ENCODE data around the gene CRISP3.

CRISP3 gene

GRCh38 chr6:49776444-49776843, 32.3 kb upstream of the CRISP3 start:
- TF ChIP-seq CTCF (IDR thresholded peaks at IDR 0.05; ENCODE audit: low read depth, low read length, missing control alignments) = no peak
- no peak for DNase-seq (ENCODE audit: low read depth)
- no peak overlapping the region for H3K4me3 ChIP-seq (ENCODE audit: low read depth, low read length)
- in situ Hi-C loops (cut with HindIII; ENCODE audit: low sequenced_read_pairs) = no loop called here

GRCh38 chr6:49775043-49775442, 30.9 kb upstream of the CRISP3 start:
- in situ Hi-C loops (cut with HindIII; ENCODE audit: low sequenced_read_pairs) = no loop called here
- H3K4me3 ChIP-seq (ENCODE audit: low read depth, low read length) = no peak overlapping the region
- no peak for TF ChIP-seq CTCF (IDR thresholded peaks at IDR 0.05; ENCODE audit: low read depth, low read length, missing control alignments)
- DNase-seq (ENCODE audit: low read depth) = no peak

GRCh38 chr6:49772285-49772684, 28.1 kb upstream of the CRISP3 start:
- no peak for DNase-seq (ENCODE audit: low read depth)
- H3K4me3 ChIP-seq (ENCODE audit: low read depth, low read length) = no peak overlapping the region
- in situ Hi-C loops (cut with HindIII; ENCODE audit: low sequenced_read_pairs) = no loop called here
- TF ChIP-seq CTCF (IDR thresholded peaks at IDR 0.05; ENCODE audit: low read depth, low read length, missing control alignments) = no peak

GRCh38 chr6:49766762-49767161, 22.6 kb upstream of the CRISP3 start:
- in situ Hi-C loops (cut with HindIII; ENCODE audit: low sequenced_read_pairs) = no loop called here
- no peak for TF ChIP-seq CTCF (IDR thresholded peaks at IDR 0.05; ENCODE audit: low read depth, low read length, missing control alignments)
- H3K4me3 ChIP-seq (ENCODE audit: low read depth, low read length) = no peak overlapping the region
- DNase-seq (ENCODE audit: low read depth) = no peak

- TF ChIP-seq CTCF (IDR thresholded peaks at IDR 0.05; ENCODE audit: low read depth, low read length, missing control alignments) = no peak
- no peak for DNase-seq (ENCODE audit: low read depth)
- in situ Hi-C loops (cut with HindIII; ENCODE audit: low sequenced_read_pairs) = no loop called here
- H3K4me3 ChIP-seq (ENCODE audit: low read depth, low read length) = no peak overlapping the region
Measured at GRCh38 chr6:49764571-49765236, 20.5 kb upstream of the CRISP3 start.

- TF ChIP-seq CTCF (IDR thresholded peaks at IDR 0.05; ENCODE audit: low read depth, low read length, missing control alignments) = no peak
- no peak overlapping the region for H3K4me3 ChIP-seq (ENCODE audit: low read depth, low read length)
- in situ Hi-C loops (cut with HindIII; ENCODE audit: low sequenced_read_pairs) = no loop called here
- no peak for DNase-seq (ENCODE audit: low read depth)
Measured at GRCh38 chr6:49743429-49743828, 759 bp downstream of the CRISP3 start.
